ENCODE measurements around the gene CHRNE.

GRCh38 chr17:4938069-4938491, 35.2 kb upstream of the CHRNE start:
- no peak for TF ChIP-seq POLR2A (IDR thresholded peaks at IDR 0.05)
- TF ChIP-seq CTCF (IDR thresholded peaks at IDR 0.05), result no peak

Measured in adrenal gland (tissue), 5 donors.